Colonic mucosa (tissue), 4 donors: ENCODE results near the gene EYA3. TPM values are rescaled to one million over a fixed set of nuclear protein-coding genes. Genes with fewer than 3 reads are reported as not detected.

Source experiments
- DNase-seq: peaks from one replicate; pipeline ENCODE4 v3.0.0-alpha.2; 2020
- H3K27ac ChIP-seq: fragments of 200-600 bp; one replicate; pipeline ENCODE4 v1.8.0; 2021
- H3K27me3 ChIP-seq: fragments of 200-600 bp; one replicate; pipeline ENCODE4 v1.8.0; 2021
- H3K36me3 ChIP-seq: fragments of 200-600 bp; one replicate; pipeline ENCODE4 v1.8.0; 2021
- H3K4me1 ChIP-seq: fragments of 200-600 bp; one replicate; pipeline ENCODE4 v1.8.0; 2021; ENCODE audit warnings: mild to moderate bottlenecking
- H3K4me3 ChIP-seq: fragments of 200-600 bp; one replicate; pipeline ENCODE4 v1.8.0; 2021
- H3K9ac ChIP-seq, 2 donors: one replicate each; pipeline ENCODE4 v1.7.0; 2013; ENCODE audit warnings: control low read depth in 2 of 2, low read depth in 2 of 2, low read length in 2 of 2
- H3K9me3 ChIP-seq: fragments of 200-600 bp; one replicate; pipeline ENCODE4 v1.8.0; 2021
- intact Hi-C: fragments of 100-400 bp; cut with DNase I; formaldehyde crosslinking; loops from one replicate; pipeline ENCODE4 v1.14.1; 2022
- total RNA-seq, 2 donors: library from RNA; stranded (reverse); fragmentation: NEBNext Ultra II Directional in 1 of 2; extraction: Animal tissue kit (Norgen Biotek cat#: 25700) in 1 of 2; gene quantifications; one replicate each; pipeline ENCODE4 v1.2.1, GENCODE V29; 2021
- TF ChIP-seq, protein P1 (sequence below): fragments of 200-600 bp; IDR thresholded peaks from one replicate; pipeline ENCODE4 v1.8.0; 2022; ENCODE audit warnings: antibody characterized with exemption, mild to moderate bottlenecking
- donor health status: healthy.
- donor health status: DM: no; HTN: no; CAD: no.
- donor health status: DM: no; HTN: no; CAD: no.

The EYA3 gene, protein sequence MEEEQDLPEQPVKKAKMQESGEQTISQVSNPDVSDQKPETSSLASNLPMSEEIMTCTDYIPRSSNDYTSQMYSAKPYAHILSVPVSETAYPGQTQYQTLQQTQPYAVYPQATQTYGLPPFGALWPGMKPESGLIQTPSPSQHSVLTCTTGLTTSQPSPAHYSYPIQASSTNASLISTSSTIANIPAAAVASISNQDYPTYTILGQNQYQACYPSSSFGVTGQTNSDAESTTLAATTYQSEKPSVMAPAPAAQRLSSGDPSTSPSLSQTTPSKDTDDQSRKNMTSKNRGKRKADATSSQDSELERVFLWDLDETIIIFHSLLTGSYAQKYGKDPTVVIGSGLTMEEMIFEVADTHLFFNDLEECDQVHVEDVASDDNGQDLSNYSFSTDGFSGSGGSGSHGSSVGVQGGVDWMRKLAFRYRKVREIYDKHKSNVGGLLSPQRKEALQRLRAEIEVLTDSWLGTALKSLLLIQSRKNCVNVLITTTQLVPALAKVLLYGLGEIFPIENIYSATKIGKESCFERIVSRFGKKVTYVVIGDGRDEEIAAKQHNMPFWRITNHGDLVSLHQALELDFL
- 10 to 100 TPM; 21.8 to 27.6 TPM for total RNA-seq

DNA sequence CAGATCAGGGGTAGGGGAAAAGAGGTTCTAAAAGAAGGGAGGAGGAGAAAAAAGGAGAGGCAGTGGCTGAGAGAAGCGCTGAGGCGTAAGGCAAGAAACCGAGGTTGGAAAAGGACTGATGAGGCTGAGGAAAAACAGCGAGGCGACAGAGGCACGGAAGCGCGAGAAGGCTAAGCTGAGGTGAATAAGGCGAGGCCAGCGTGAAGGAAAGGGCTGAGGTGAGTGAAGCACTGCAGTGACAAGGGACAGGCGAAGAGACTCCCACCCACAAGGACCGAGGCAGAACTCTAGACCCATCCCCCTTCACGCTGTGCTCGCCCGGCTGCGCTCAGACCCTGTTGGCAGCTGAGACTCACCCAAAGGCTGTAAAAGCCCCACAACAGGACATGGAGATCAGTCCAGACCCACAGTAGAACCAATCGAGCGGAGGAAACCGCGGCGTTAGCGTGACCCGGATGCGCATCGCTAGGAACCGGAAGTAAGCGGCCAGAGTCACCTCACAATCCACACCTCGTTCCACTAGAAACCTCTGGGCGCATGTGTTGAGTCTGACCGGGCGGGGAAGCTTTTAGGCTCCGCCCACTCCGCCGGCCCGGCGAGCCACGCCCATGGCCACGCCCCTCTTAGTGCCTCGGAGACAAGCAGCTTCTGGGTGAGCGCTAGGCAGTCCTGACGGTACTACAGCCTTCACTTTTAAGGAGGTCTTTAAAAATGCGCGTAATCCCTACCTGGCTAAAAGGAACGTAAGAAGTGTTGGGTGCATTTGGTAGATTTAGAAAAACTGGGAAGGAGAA is at the start of gene EYA3:
Gene EYA3 (minus strand): TSS at position 443 of the 794 bp plus-strand sequence. CDS start 30,584 bp downstream, outside the sequence.
- intact Hi-C loops, result no loop called here
- Histone ChIP-seq H3K27me3 (no peaks in the 10 kb centered on the region), H3K9ac (peak within 1 kb of the TSS; percentile 81 to 92), H3K4me3 (peak within 1 kb of the TSS; percentile 56), H3K9me3 (no peaks in the 10 kb centered on the region), H3K4me1 (peaks cover 12% of the 10 kb centered on the region), H3K27ac (peak within 1 kb of the TSS; percentile 89), H3K36me3 (no peaks in the 10 kb centered on the region)
- peak; percentile 99 for DNase-seq
- TF ChIP-seq, protein P1, sequence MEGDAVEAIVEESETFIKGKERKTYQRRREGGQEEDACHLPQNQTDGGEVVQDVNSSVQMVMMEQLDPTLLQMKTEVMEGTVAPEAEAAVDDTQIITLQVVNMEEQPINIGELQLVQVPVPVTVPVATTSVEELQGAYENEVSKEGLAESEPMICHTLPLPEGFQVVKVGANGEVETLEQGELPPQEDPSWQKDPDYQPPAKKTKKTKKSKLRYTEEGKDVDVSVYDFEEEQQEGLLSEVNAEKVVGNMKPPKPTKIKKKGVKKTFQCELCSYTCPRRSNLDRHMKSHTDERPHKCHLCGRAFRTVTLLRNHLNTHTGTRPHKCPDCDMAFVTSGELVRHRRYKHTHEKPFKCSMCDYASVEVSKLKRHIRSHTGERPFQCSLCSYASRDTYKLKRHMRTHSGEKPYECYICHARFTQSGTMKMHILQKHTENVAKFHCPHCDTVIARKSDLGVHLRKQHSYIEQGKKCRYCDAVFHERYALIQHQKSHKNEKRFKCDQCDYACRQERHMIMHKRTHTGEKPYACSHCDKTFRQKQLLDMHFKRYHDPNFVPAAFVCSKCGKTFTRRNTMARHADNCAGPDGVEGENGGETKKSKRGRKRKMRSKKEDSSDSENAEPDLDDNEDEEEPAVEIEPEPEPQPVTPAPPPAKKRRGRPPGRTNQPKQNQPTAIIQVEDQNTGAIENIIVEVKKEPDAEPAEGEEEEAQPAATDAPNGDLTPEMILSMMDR, result no peak

DNA sequence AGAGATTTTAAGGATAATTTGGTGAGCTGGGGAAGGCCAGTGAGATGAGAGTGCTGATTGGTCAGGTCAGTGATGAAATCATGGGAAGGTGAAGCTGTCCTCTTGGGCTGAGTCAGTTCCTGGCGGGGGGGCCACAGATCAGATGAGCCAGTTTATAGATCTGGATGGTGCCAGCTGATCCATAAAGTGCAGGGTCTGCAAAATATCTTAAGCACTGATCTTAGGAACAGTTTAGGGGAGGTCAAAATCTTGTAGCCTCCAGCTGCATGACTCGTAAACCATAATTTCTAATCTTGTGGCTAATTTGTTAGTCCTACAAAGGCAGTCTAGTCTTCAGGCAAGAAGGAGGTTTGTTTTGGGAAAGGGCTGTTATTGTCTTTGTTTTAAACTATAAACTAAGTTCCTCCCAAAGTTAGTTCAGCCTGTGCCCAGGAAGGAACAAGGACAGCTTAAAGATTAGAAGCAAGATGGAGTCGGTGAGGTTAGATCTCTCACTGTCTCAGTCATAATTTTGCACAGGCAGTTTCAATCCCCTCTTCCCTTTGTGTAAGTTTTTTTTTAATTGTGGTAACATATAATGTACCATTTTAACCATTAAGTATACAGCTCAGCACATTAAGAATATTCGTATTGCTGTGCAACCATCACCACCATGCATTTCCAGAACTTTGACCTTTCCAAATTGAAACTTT is 48.7 kb upstream of the EYA3 start:
- Histone ChIP-seq H3K27ac (no peak overlapping the region), H3K27me3 (no peaks in the 10 kb centered on the region), H3K9me3 (no peaks in the 10 kb centered on the region), H3K4me3 (no peak overlapping the region), H3K9ac (no peak overlapping the region), H3K4me1 (no peaks in the 10 kb centered on the region), H3K36me3 (no peaks in the 10 kb centered on the region)
- no peak for DNase-seq
- TF ChIP-seq, protein P1, result no peak
- intact Hi-C loops, result no loop called here

DNA sequence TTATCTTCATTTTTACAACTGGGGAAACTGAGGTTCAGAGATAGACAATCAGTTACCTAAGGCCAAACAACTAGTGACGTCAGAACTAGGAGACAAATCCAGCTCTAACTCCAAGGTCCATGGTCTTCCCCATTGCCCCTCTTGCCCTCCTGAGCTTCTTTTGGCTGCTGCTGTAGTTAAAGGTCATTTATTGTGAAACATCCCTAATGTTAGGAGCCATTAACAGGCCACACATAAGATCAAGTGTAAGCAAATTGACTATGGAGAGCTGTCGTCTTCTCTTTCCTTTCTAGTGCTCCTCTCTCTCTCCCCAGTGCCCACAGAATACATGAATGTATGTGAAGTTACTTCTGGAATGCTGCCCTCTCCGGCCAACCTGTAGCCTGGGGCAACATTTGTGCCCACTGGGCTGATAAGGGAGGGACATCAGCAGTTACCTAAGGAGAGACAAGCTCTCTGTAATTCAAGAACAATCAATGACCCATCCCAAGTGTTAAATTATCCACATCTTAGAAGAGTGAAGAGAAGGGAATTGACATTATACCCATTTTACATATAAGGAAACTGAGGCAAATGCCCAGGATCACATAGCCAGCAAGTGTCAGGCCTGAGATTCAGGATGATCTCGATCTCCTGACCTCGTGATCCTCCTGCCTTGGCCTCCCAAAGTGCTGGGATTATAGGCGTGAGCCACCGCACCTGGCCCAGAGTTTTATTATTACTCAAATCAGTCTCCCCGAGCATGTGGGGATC is 47.9 kb upstream of the EYA3 start:
- intact Hi-C loops, result no loop called here
- no peaks in the 10 kb centered on the region for H3K9me3 ChIP-seq
- no peaks in the 10 kb centered on the region for H3K36me3 ChIP-seq
- no peak overlapping the region for H3K27ac ChIP-seq
- TF ChIP-seq, protein P1, result no peak
- DNase-seq, result no peak
- H3K9ac ChIP-seq, result no peak overlapping the region
- H3K4me3 ChIP-seq, result no peak overlapping the region
- no peaks in the 10 kb centered on the region for H3K27me3 ChIP-seq
- no peaks in the 10 kb centered on the region for H3K4me1 ChIP-seq

DNA sequence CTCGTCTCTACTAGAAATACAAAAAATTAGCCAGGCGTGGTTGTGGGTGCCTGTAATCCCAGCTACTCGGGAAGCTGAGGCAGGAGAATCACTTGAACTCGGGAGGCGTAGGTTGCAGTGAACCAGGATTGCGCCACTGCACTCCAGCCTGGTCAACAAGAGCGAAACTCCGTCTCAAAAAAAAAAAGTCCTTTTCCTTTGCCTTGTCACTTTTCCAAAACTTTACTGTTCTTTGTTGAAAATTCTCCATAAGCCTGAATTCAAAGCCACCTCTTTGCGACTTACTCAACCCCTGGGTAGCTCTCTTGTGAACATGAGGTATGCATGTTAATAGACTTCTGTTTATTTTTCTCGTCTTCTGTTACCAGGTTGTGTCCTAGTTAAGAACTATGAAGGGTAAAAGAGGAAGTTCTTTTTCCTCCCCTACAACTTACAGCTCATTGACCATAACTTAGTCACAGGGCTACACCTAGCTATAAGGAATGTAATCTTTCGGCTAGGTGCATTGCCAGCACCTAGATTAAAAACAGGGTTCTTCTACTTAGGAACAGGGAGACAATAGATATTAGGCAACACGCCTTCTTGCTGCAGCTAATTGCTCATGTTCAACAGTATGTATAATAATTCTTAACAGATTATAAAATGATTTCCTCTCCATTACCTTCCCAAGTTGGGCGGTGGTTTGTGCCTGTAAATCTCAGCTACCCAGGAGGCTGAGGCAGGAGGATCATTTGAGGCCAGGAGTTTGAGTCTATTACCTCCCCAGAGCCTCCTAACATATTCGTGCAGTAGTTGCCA is 47.2 kb upstream of the EYA3 start:
- Histone ChIP-seq H3K36me3 (no peaks in the 10 kb centered on the region), H3K9ac (no peak overlapping the region), H3K4me1 (no peaks in the 10 kb centered on the region), H3K9me3 (no peaks in the 10 kb centered on the region), H3K27ac (peak overlapping the region; percentile 25), H3K27me3 (no peaks in the 10 kb centered on the region), H3K4me3 (no peak overlapping the region)
- intact Hi-C loops, result no loop called here
- no peak for DNase-seq
- TF ChIP-seq, protein P1, result no peak
